WERI-Rb-1 (cell line): ENCODE measurements around the gene CCDC85C.
A peak's percentile ranks its signal among the peaks of the same experiment; 100 is the strongest.

Source experiments
- DNase-seq: peaks from one replicate; pipeline ENCODE4 v3.0.0-alpha.2; 2020
- H3K27ac ChIP-seq: fragments of 250-450 bp; sonication (Bioruptor Pico); 2 replicates; pipeline ENCODE4 v1.5.1; 2020; ENCODE audit warnings: mild to moderate bottlenecking, moderate library complexity
- H3K27me3 ChIP-seq: fragments of 250-450 bp; sonication (Bioruptor Pico); 2 replicates; pipeline ENCODE4 v1.5.1; 2021; ENCODE audit warnings: mild to moderate bottlenecking, low read depth, moderate library complexity; ENCODE audit not compliant: insufficient read depth, severe bottlenecking
- H3K36me3 ChIP-seq: fragments of 250-450 bp; sonication (Bioruptor Pico); 2 replicates; pipeline ENCODE4 v1.5.1; 2020; ENCODE audit warnings: mild to moderate bottlenecking, moderate library complexity
- H3K4me3 ChIP-seq: 2 replicates; pipeline ENCODE4 v1.5.1; 2011; ENCODE audit warnings: low read depth, mild to moderate bottlenecking, control low read depth, low read length
- H3K9me3 ChIP-seq: fragments of 250-450 bp; sonication (Bioruptor Pico); 2 replicates; pipeline ENCODE4 v1.5.1; 2021; ENCODE audit warnings: mild to moderate bottlenecking, moderate library complexity; ENCODE audit not compliant: severe bottlenecking
- CTCF ChIP-seq: IDR thresholded peaks from 2 replicates; pipeline ENCODE4 v1.5.1; 2011; ENCODE audit warnings: low read depth, mild to moderate bottlenecking, control low read depth, inconsistent platforms, low read length

Gene CCDC85C

DNA sequence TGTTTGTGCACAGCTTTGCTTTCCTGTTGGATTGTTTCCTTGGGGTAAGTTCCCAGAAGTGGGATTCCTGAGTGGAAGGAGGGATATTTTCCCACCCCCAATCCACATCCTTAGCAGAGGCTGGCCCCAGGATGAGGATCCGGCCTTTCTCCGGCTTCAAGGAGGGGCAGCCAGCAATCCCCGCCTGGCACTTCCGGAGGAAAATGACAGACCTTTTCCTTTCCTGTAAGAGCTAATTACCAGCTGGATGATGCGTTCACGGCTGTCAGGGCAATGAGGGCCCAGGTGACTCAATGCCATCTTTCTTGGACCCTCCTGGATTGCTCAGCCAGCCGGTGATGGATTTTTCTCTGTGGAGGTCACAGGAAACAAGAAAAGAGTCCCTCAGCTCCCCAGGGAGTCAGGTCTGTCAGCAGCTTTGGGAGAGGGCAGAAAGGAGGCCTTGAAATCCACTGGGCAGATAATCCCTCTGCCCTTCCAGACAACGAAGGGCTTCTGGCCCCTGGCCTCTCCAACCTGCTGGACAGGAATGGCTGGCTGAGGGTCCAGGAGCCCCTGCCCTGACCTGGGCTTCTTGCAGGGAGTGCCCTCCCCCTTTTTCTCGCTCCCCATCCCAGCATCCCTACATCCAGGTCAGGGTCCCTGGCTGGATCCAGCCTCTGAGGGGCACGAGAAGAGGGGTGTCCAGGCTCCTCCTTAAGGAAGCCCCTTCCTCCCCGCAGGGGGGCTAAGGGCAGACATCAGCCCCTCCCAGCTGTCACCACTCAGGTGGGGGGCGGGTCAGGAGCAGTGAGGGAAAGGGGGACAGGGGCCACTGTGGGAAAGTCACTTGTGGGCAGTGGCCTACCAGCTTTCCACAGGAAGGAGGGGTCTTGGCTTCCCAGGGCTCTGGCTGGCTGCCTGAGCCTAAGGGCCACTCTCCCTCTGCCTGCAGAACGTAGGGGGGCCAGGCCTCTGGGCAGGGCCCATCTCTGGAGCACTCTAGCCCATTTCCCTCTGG is 16.1 kb upstream of the CCDC85C start:
- peak; percentile 53 for DNase-seq
- Histone ChIP-seq H3K27me3 (no peaks in the 10 kb centered on the region), H3K27ac (peak overlapping the region; percentile 75)

GRCh38 chr14:99616832-99617800 is 13.1 kb upstream of the CCDC85C start:
- no peaks in the 10 kb centered on the region for H3K9me3 ChIP-seq
- H3K27me3 ChIP-seq = no peaks in the 10 kb centered on the region
- peak; percentile 78 for DNase-seq
- no peak for TF ChIP-seq CTCF
- H3K36me3 ChIP-seq = no peaks in the 10 kb centered on the region
- peak overlapping the region; percentile 90 for H3K27ac ChIP-seq
- peak overlapping the region; percentile 39 for H3K4me3 ChIP-seq

More for the DNA sequence above, 16.1 kb upstream of the CCDC85C start:
- no peak for TF ChIP-seq CTCF
- Histone ChIP-seq H3K36me3 (no peaks in the 10 kb centered on the region), H3K9me3 (no peaks in the 10 kb centered on the region), H3K4me3 (no peak overlapping the region)

GRCh38 chr14:99615497-99616157 is 11.6 kb upstream of the CCDC85C start:
- Histone ChIP-seq H3K9me3 (no peaks in the 10 kb centered on the region), H3K36me3 (no peaks in the 10 kb centered on the region), H3K27me3 (no peaks in the 10 kb centered on the region), H3K27ac (peak overlapping the region; percentile 90), H3K4me3 (no peak overlapping the region)
- TF ChIP-seq CTCF = no peak
- DNase-seq = no peak

- DNase-seq = no peak
- TF ChIP-seq CTCF = no peak
- H3K27me3 ChIP-seq = no peaks in the 10 kb centered on the region
- H3K36me3 ChIP-seq = no peaks in the 10 kb centered on the region
- H3K9me3 ChIP-seq = no peaks in the 10 kb centered on the region
- no peak overlapping the region for H3K4me3 ChIP-seq
- H3K27ac ChIP-seq = peak overlapping the region; percentile 61
These were observed 8.8 kb upstream of the CCDC85C start for GRCh38 chr14:99612738-99613330.
